GM23338 (cell line): ENCODE results near the gene MSGN1. TPM values are rescaled to one million over a fixed set of nuclear protein-coding genes. Genes with fewer than 3 reads are reported as not detected.

Experiments
- ATAC-seq: fragments of 200-7000 bp; cut with Tn5 transposase; 3 replicates; pipeline ENCODE4 v1.9.1; 2020
- DNase-seq: peaks from one replicate; pipeline ENCODE4 v3.0.0-alpha.2; 2015; ENCODE audit warnings: low spot score
- H2AFZ ChIP-seq: fragments of 200-600 bp; sonication (generic); 2 replicates; pipeline ENCODE4 v1.8.0; 2016; ENCODE audit warnings: antibody characterized with exemption, mild to moderate bottlenecking, moderate library complexity
- H3F3A ChIP-seq: fragments of 200-600 bp; sonication (generic); replicated peaks from 2 replicates; pipeline ENCODE4 v1.8.0; 2017; ENCODE audit warnings: antibody characterized with exemption, mixed run types, low read depth
- H3K27ac ChIP-seq: fragments of 200-600 bp; sonication (generic); 2 replicates; pipeline ENCODE4 v1.6.1; 2016; ENCODE audit warnings: low read depth
- H3K27me3 ChIP-seq: fragments of 200-600 bp; sonication (generic); 2 replicates; pipeline ENCODE4 v1.8.0; 2016; ENCODE audit warnings: mild to moderate bottlenecking, mixed run types, moderate library complexity; ENCODE audit not compliant: insufficient read depth
- H3K36me3 ChIP-seq: fragments of 200-600 bp; sonication (generic); 2 replicates; pipeline ENCODE4 v1.8.0; 2016; ENCODE audit warnings: mild to moderate bottlenecking; ENCODE audit not compliant: insufficient read depth
- H3K4me1 ChIP-seq: fragments of 200-600 bp; sonication (generic); 2 replicates; pipeline ENCODE4 v1.8.0; 2016; ENCODE audit warnings: mild to moderate bottlenecking, moderate library complexity; ENCODE audit not compliant: insufficient read depth
- H3K4me2 ChIP-seq: fragments of 200-600 bp; sonication (generic); 2 replicates; pipeline ENCODE4 v1.7.1; 2017; ENCODE audit warnings: mixed run types
- H3K4me3 ChIP-seq: fragments of 200-600 bp; sonication (generic); 2 replicates; pipeline ENCODE4 v1.6.1; 2016; ENCODE audit warnings: mixed run types
- H3K79me2 ChIP-seq: fragments of 200-600 bp; sonication (generic); replicated peaks from 2 replicates; pipeline ENCODE4 v1.8.0; 2017; ENCODE audit warnings: mild to moderate bottlenecking; ENCODE audit not compliant: insufficient read depth
- H3K9me2 ChIP-seq: fragments of 200-600 bp; sonication (generic); 2 replicates; pipeline ENCODE4 v1.8.0; 2017; ENCODE audit not compliant: insufficient read depth
- H4K20me1 ChIP-seq: fragments of 200-600 bp; sonication (generic); replicated peaks from 2 replicates; pipeline ENCODE4 v1.8.0; 2017; ENCODE audit warnings: mild to moderate bottlenecking; ENCODE audit not compliant: insufficient read depth
- H3K27ac Mint-ChIP-seq: 2 replicates; pipeline ENCODE4 v1.8.0; 2020; ENCODE audit warnings: inconsistent platforms, mild to moderate bottlenecking, moderate library complexity, mixed read lengths
- H3K27me3 Mint-ChIP-seq: 3 replicates; pipeline ENCODE4 v1.8.0; 2022; ENCODE audit warnings: low read depth, mild to moderate bottlenecking, moderate library complexity, mixed read lengths, inconsistent platforms; ENCODE audit not compliant: insufficient read depth, poor library complexity
- H3K36me3 Mint-ChIP-seq: 3 replicates; pipeline ENCODE4 v1.8.0; 2021; ENCODE audit warnings: low read depth, mild to moderate bottlenecking, inconsistent platforms, moderate library complexity, mixed read lengths
- H3K4me1 Mint-ChIP-seq: 3 replicates; pipeline ENCODE4 v1.8.0; 2020; ENCODE audit warnings: mild to moderate bottlenecking, inconsistent platforms, mixed read lengths
- H3K4me3 Mint-ChIP-seq: 3 replicates; pipeline ENCODE4 v1.8.0; 2021; ENCODE audit warnings: moderate library complexity, mild to moderate bottlenecking, inconsistent platforms, mixed read lengths
- H3K9me3 Mint-ChIP-seq: 3 replicates; pipeline ENCODE4 v1.8.0; 2020; ENCODE audit warnings: moderate library complexity, mild to moderate bottlenecking, inconsistent platforms, mixed read lengths
- CREB1 ChIP-seq: fragments of 250-450 bp; sonication (Bioruptor Pico); IDR thresholded peaks from 2 replicates; pipeline ENCODE4 v1.5.0; 2020; ENCODE audit warnings: low read depth, mild to moderate bottlenecking, moderate library complexity
- CTCF ChIP-seq, 2 experiments: fragments of 200-600 bp in 1 of 2; sonication (generic) in 1 of 2; conservative IDR thresholded peaks; 2 replicates each; pipeline versions ENCODE4 v1.5.1 to v1.6.1; 2016 to 2017; ENCODE audit warnings: antibody characterized with exemption in 2 of 2, low read depth in 2 of 2, mild to moderate bottlenecking in 2 of 2, moderate library complexity in 1 of 2
- ETS1 ChIP-seq: IDR thresholded peaks from 2 replicates; pipeline ENCODE4 v1.6.1; 2016; ENCODE audit warnings: antibody characterized with exemption
- EZH2 ChIP-seq: fragments of 200-600 bp; sonication (generic); IDR thresholded peaks from one replicate; pipeline ENCODE4 v1.8.0; 2017; ENCODE audit warnings: antibody characterized with exemption, mild to moderate bottlenecking, low read depth; ENCODE audit not compliant: unreplicated experiment
- EZH2phosphoT487 ChIP-seq: fragments of 200-600 bp; sonication (generic); IDR thresholded peaks from one replicate; pipeline ENCODE4 v1.8.1; 2018; ENCODE audit warnings: antibody characterized with exemption; ENCODE audit not compliant: unreplicated experiment
- JUNB ChIP-seq: IDR thresholded peaks from one replicate; pipeline ENCODE4 v1.6.1; 2016; ENCODE audit warnings: antibody characterized with exemption; ENCODE audit not compliant: unreplicated experiment
- NANOG ChIP-seq: IDR thresholded peaks from 2 replicates; pipeline ENCODE4 v1.6.1; 2016; ENCODE audit warnings: antibody characterized with exemption, borderline replicate concordance
- POLR2AphosphoS5 ChIP-seq: IDR thresholded peaks from 2 replicates; pipeline ENCODE4 v1.6.1; 2016; ENCODE audit warnings: antibody characterized with exemption, low read depth
- REST ChIP-seq: IDR thresholded peaks from one replicate; pipeline ENCODE4 v1.6.1; 2018; ENCODE audit warnings: antibody characterized with exemption; ENCODE audit not compliant: unreplicated experiment
- STAT1 ChIP-seq: IDR thresholded peaks from one replicate; pipeline ENCODE4 v1.6.1; 2016; ENCODE audit warnings: antibody characterized with exemption; ENCODE audit not compliant: unreplicated experiment
- ZNF114 ChIP-seq: fragments of 250-450 bp; sonication (Bioruptor Pico); IDR thresholded peaks from 2 replicates; pipeline ENCODE4 v1.5.0; 2020; ENCODE audit warnings: mild to moderate bottlenecking, moderate library complexity
- ZNF331 ChIP-seq: fragments of 250-450 bp; sonication (Bioruptor Pico); IDR thresholded peaks from 2 replicates; pipeline ENCODE4 v1.5.0; 2020; ENCODE audit warnings: low read depth, mild to moderate bottlenecking, moderate library complexity
- polyA plus RNA-seq: library from polyadenylated mRNA; unstranded; fragments of >200 nt; fragmentation: Nextera tagmentation; extraction: Ambion mirVana; gene quantifications from 2 replicates; pipeline ENCODE4 v1.2.1, GENCODE V29; 2016
- total RNA-seq: library from RNA; depleted of rRNA; stranded (reverse); fragments of >200 nt; shearing (Covaris generic); gene quantifications from 2 replicates; pipeline ENCODE4 v1.2.3, GENCODE V29; 2014
- TF ChIP-seq, protein P1 (sequence below): fragments of 250-450 bp; sonication (Bioruptor Pico); IDR thresholded peaks from 2 replicates; pipeline ENCODE4 v1.5.0; 2020; ENCODE audit warnings: mild to moderate bottlenecking, moderate library complexity

Gene MSGN1
- total and polyA plus RNA-seq, 2 experiments from 2014 or later = not detected

DNA sequence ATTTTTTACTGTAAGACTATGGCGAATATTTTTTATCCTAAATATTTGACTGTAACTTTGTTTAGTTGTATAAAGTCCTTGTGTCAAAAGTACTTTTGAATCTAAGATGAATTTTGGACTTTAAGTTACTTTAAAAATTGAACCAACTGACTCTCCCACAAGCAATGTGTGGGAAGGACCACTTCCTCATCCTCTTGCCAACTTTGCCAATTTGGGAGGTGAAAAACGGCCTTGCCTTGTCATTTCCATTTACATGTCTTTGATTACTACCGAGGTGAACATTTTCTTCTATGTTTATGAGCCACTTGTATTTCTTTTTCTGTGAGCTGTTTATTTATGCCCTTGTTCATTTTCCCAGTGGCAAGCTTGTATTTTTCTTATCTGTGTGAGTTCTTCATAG, 12.8 kb upstream of the MSGN1 start:
- Histone ChIP-seq H3K27ac (no peak overlapping the region), H3K27me3 (no peaks in the 10 kb centered on the region), H3K4me3 (no peak overlapping the region), H3F3A (no peaks in the 10 kb centered on the region), H3K79me2 (no peaks in the 10 kb centered on the region), H3K4me2 (no peak overlapping the region), H4K20me1 (no peaks in the 10 kb centered on the region), H3K36me3 (no peaks in the 10 kb centered on the region), H3K4me1 (no peaks in the 10 kb centered on the region), H2AFZ (no peak overlapping the region), H3K9me2 (no peaks in the 10 kb centered on the region; the same call in none of the 2 replicates)
- TF ChIP-seq EZH2phosphoT487 = no peak
- TF ChIP-seq ZNF331 (CRISPR knock-in tag) = no peak
- no peak for TF ChIP-seq REST
- TF ChIP-seq CTCF (conservative IDR thresholded peaks at IDR 0.05; ENCODE audit: low read depth in 2 of 2) = no peak
- no peak for TF ChIP-seq ETS1
- no peak for TF ChIP-seq CREB1 (CRISPR knock-in tag)
- TF ChIP-seq POLR2AphosphoS5 = no peak
- TF ChIP-seq STAT1 = no peak
- TF ChIP-seq JUNB = no peak
- TF ChIP-seq ZNF114 (CRISPR knock-in tag) = no peak
- no peak for TF ChIP-seq NANOG
- TF ChIP-seq EZH2 = no peak
- TF ChIP-seq, protein P1, sequence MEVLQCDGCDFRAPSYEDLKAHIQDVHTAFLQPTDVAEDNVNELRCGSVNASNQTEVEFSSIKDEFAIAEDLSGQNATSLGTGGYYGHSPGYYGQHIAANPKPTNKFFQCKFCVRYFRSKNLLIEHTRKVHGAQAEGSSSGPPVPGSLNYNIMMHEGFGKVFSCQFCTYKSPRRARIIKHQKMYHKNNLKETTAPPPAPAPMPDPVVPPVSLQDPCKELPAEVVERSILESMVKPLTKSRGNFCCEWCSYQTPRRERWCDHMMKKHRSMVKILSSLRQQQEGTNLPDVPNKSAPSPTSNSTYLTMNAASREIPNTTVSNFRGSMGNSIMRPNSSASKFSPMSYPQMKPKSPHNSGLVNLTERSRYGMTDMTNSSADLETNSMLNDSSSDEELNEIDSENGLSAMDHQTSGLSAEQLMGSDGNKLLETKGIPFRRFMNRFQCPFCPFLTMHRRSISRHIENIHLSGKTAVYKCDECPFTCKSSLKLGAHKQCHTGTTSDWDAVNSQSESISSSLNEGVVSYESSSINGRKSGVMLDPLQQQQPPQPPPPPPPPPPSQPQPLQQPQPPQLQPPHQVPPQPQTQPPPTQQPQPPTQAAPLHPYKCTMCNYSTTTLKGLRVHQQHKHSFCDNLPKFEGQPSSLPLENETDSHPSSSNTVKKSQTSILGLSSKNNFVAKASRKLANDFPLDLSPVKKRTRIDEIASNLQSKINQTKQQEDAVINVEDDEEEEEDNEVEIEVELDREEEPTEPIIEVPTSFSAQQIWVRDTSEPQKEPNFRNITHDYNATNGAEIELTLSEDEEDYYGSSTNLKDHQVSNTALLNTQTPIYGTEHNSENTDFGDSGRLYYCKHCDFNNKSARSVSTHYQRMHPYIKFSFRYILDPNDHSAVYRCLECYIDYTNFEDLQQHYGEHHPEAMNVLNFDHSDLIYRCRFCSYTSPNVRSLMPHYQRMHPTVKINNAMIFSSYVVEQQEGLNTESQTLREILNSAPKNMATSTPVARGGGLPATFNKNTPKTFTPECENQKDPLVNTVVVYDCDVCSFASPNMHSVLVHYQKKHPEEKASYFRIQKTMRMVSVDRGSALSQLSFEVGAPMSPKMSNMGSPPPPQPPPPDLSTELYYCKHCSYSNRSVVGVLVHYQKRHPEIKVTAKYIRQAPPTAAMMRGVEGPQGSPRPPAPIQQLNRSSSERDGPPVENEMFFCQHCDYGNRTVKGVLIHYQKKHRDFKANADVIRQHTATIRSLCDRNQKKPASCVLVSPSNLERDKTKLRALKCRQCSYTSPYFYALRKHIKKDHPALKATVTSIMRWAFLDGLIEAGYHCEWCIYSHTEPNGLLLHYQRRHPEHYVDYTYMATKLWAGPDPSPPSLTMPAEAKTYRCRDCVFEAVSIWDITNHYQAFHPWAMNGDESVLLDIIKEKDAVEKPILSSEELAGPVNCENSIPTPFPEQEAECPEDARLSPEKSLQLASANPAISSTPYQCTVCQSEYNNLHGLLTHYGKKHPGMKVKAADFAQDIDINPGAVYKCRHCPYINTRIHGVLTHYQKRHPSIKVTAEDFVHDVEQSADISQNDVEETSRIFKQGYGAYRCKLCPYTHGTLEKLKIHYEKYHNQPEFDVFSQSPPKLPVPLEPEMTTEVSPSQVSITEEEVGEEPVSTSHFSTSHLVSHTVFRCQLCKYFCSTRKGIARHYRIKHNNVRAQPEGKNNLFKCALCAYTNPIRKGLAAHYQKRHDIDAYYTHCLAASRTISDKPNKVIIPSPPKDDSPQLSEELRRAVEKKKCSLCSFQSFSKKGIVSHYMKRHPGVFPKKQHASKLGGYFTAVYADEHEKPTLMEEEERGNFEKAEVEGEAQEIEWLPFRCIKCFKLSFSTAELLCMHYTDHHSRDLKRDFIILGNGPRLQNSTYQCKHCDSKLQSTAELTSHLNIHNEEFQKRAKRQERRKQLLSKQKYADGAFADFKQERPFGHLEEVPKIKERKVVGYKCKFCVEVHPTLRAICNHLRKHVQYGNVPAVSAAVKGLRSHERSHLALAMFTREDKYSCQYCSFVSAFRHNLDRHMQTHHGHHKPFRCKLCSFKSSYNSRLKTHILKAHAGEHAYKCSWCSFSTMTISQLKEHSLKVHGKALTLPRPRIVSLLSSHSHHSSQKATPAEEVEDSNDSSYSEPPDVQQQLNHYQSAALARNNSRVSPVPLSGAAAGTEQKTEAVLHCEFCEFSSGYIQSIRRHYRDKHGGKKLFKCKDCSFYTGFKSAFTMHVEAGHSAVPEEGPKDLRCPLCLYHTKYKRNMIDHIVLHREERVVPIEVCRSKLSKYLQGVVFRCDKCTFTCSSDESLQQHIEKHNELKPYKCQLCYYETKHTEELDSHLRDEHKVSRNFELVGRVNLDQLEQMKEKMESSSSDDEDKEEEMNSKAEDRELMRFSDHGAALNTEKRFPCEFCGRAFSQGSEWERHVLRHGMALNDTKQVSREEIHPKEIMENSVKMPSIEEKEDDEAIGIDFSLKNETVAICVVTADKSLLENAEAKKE (CRISPR knock-in tag) = no peak
- ATAC-seq (no peak), DNase-seq (no peak)
- Mint-ChIP-seq H3K36me3 (no peaks in the 10 kb centered on the region), H3K4me1 (peaks cover 2% of the 10 kb centered on the region), H3K27me3 (peaks cover 4% of the 10 kb centered on the region), H3K4me3 (no peak overlapping the region), H3K27ac (no peak overlapping the region), H3K9me3 (no peaks in the 10 kb centered on the region)
